Fibroblast of lung (primary cell): ENCODE data around the gene EYS. TPM values are rescaled to one million over a fixed set of nuclear protein-coding genes. Genes with fewer than 3 reads are reported as not detected.

ENCODE experiments used
- DNase-seq, 2 donors: peaks; one replicate each; pipeline versions ENCODE4 v3.0.0 to v3.0.0-alpha.2; 2010; ENCODE audit warnings: low read depth in 2 of 2
- H2AFZ ChIP-seq: 2 replicates; pipeline ENCODE4 v1.5.1; 2012; ENCODE audit warnings: low read length, control low read depth, inconsistent platforms
- H3K27ac ChIP-seq: 2 replicates; pipeline ENCODE4 v1.5.1; 2011; ENCODE audit warnings: low read length, control low read depth; ENCODE audit not compliant: insufficient read depth
- H3K27me3 ChIP-seq: 2 replicates; pipeline ENCODE4 v1.5.1; 2011; ENCODE audit warnings: mild to moderate bottlenecking, low read length; ENCODE audit not compliant: control insufficient read depth, insufficient read depth
- H3K36me3 ChIP-seq: 2 replicates; pipeline ENCODE4 v1.5.1; 2011; ENCODE audit warnings: low read length; ENCODE audit not compliant: control insufficient read depth, insufficient read depth
- H3K4me1 ChIP-seq: 2 replicates; pipeline ENCODE4 v1.5.1; 2011; ENCODE audit warnings: low read length; ENCODE audit not compliant: control insufficient read depth, insufficient read depth; ENCODE audit errors: extremely low read depth
- H3K4me2 ChIP-seq: 2 replicates; pipeline ENCODE4 v1.5.1; 2011; ENCODE audit warnings: low read length, control low read depth; ENCODE audit not compliant: insufficient read depth; ENCODE audit errors: extremely low read depth
- H3K4me3 ChIP-seq, 4 experiments: fragments of 200-600 bp in 1 of 4; sonication (generic) in 1 of 4; replicated peaks in 1 of 4; 2 replicates each; pipeline ENCODE4 v1.5.1; 2011 to 2016; ENCODE audit warnings: low read length in 4 of 4, low read depth in 3 of 4, mild to moderate bottlenecking in 3 of 4, control low read depth in 2 of 4, inconsistent platforms in 1 of 4, mixed read lengths in 1 of 4; ENCODE audit not compliant: insufficient read depth in 1 of 4; ENCODE audit errors: control extremely low read depth in 1 of 4
- H3K79me2 ChIP-seq: 2 replicates; pipeline ENCODE4 v1.5.1; 2012; ENCODE audit warnings: mild to moderate bottlenecking, low read length, inconsistent platforms; ENCODE audit not compliant: control insufficient read depth, insufficient read depth
- H3K9ac ChIP-seq: 2 replicates; pipeline ENCODE4 v1.5.1; 2011; ENCODE audit warnings: mild to moderate bottlenecking, low read length, control low read depth; ENCODE audit not compliant: insufficient read depth
- H3K9me3 ChIP-seq: 2 replicates; pipeline ENCODE4 v1.5.1; 2012; ENCODE audit warnings: low read depth, low read length; ENCODE audit not compliant: control insufficient read depth, insufficient read depth
- H4K20me1 ChIP-seq: 2 replicates; pipeline ENCODE4 v1.5.1; 2011; ENCODE audit warnings: low read length; ENCODE audit not compliant: control insufficient read depth, insufficient read depth; ENCODE audit errors: extremely low read depth
- EZH2 ChIP-seq: IDR thresholded peaks from 2 replicates; pipeline ENCODE4 v1.5.1; 2012; ENCODE audit warnings: low read length, control low read depth, mild to moderate bottlenecking; ENCODE audit errors: missing control alignments
- polyA plus RNA-seq, 2 donors: library from polyadenylated mRNA; depleted of rRNA in 1 of 2; stranded (reverse) in 1 of 2; unstranded in 1 of 2; fragments of >200 nt; gene quantifications; 2 replicates each; pipeline ENCODE4 v1.2.1, GENCODE V29; 2011 to 2012; ENCODE audit warnings: missing spikeins in 1 of 2
- total RNA-seq: library from RNA; depleted of rRNA; stranded (reverse); fragments of >200 nt; gene quantifications from 2 replicates; pipeline ENCODE4 v1.2.1, GENCODE V29; 2014
- TF ChIP-seq, protein P1 (sequence below), 2 donors: IDR thresholded peaks in 1 of 2; conservative IDR thresholded peaks in 1 of 2; 1 replicate in 1 of 2; 2 replicates in 1 of 2; pipeline ENCODE4 v1.5.1; 2011 to 2012; ENCODE audit warnings: low read length in 2 of 2, control low read depth in 1 of 2, inconsistent platforms in 1 of 2, low read depth in 1 of 2, mild to moderate bottlenecking in 1 of 2

EYS gene
- total and polyA plus RNA-seq, 2 donors (not counting 1 experiment from before 2014, with no cell fraction given): under 0.01 TPM; not detected in 1

DNA sequence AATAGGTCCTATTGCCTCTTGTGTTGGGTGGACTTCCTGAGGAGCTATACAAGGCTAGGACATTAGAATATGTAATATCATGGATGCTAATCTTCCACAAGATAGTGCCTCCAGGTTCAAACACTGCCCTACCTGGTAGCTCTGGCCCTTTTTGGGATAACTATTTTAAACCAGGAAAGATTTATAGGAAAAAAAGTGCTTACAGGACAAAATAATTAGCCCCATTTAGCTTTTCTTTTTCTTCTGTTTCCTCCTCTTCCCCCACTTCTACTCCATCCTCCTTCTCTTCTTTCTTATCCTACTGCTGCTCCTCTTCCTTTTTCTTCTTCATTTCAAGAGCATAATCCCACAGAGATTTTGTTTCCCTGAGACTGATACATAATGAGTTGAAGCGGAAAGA lies 1104.0 kb downstream of the EYS start:
- Histone ChIP-seq H3K4me1 (no peaks in the 10 kb centered on the region), H4K20me1 (no peaks in the 10 kb centered on the region), H3K9ac (no peak overlapping the region), H2AFZ (no peak overlapping the region), H3K79me2 (no peaks in the 10 kb centered on the region), H3K27ac (no peak overlapping the region), H3K4me2 (no peak overlapping the region), H3K9me3 (no peaks in the 10 kb centered on the region), H3K4me3 (no peak overlapping the region), H3K27me3 (no peaks in the 10 kb centered on the region), H3K36me3 (no peaks in the 10 kb centered on the region)
- no peak for DNase-seq
- TF ChIP-seq EZH2: no peak
- TF ChIP-seq, protein P1, sequence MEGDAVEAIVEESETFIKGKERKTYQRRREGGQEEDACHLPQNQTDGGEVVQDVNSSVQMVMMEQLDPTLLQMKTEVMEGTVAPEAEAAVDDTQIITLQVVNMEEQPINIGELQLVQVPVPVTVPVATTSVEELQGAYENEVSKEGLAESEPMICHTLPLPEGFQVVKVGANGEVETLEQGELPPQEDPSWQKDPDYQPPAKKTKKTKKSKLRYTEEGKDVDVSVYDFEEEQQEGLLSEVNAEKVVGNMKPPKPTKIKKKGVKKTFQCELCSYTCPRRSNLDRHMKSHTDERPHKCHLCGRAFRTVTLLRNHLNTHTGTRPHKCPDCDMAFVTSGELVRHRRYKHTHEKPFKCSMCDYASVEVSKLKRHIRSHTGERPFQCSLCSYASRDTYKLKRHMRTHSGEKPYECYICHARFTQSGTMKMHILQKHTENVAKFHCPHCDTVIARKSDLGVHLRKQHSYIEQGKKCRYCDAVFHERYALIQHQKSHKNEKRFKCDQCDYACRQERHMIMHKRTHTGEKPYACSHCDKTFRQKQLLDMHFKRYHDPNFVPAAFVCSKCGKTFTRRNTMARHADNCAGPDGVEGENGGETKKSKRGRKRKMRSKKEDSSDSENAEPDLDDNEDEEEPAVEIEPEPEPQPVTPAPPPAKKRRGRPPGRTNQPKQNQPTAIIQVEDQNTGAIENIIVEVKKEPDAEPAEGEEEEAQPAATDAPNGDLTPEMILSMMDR (conservative IDR thresholded peaks at IDR 0.05 in 1 of 2, IDR thresholded peaks at IDR 0.05 in 1 of 2; ENCODE audit: low read depth in 1 of 2, low read length in 2 of 2): no peak

DNA sequence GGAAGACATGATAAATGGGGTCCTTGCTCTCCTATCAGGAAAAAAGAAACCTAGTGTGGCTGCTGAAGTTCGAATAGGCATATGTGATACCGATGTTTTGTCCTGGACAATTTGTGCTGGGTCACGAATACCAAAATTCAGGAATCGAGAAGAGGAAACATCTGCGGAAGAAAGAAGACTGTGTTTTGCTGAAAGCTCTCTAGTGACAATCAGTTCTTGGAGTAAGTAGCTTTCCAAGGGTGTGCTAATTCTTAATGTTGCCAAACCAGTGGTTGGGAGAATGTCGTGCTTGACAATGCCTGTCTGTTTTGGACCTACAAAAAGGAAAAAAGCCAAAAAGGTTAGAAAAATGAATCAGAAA lies 1115.4 kb downstream of the EYS start:
- no peak overlapping the region for H2AFZ ChIP-seq
- H3K4me1 ChIP-seq: no peaks in the 10 kb centered on the region
- H3K27ac ChIP-seq: no peak overlapping the region
- no peaks in the 10 kb centered on the region for H4K20me1 ChIP-seq
- no peaks in the 10 kb centered on the region for H3K36me3 ChIP-seq
- H3K9ac ChIP-seq: no peak overlapping the region
- no peak for DNase-seq
- no peaks in the 10 kb centered on the region for H3K9me3 ChIP-seq
- H3K27me3 ChIP-seq: no peaks in the 10 kb centered on the region
- no peak overlapping the region for H3K4me2 ChIP-seq
- no peak overlapping the region for H3K4me3 ChIP-seq
- TF ChIP-seq EZH2: no peak
- TF ChIP-seq, protein P1 (conservative IDR thresholded peaks at IDR 0.05 in 1 of 2, IDR thresholded peaks at IDR 0.05 in 1 of 2; ENCODE audit: low read depth in 1 of 2, low read length in 2 of 2): no peak
- no peaks in the 10 kb centered on the region for H3K79me2 ChIP-seq

DNA sequence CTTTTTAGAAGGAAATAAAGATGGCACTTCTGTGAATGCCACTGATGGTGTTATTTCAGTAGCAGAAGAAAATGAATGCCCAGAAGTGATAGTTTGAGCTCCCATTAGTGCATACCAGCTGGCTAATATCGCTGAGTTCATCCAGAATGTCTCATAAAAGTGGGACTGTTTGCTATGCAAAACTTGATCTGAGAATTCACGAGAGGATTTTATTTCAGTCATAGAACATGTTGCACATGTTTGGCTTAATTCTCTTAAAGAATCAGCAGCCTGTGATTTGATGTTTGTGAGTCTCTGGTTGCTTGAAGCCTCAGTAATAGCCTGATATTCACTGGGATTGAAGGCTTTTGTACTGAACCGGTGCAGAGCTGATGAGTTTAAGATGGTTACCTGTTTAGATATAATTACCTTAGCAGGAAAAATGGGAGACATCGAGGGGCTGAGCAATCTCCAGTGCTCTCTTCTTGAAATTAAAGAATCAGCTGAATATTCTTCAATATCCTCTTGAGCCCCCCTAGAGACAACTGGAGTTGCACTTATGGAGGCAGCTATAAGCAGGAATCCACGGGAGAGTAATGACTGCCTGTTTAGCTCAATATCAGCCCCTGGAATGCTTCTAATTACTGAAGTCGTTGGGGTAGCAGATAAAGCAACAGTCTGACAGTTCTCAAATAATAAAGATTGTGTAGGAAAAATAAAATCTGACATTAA lies 1115.9 kb downstream of the EYS start:
- Histone ChIP-seq H3K4me3 (no peak overlapping the region), H4K20me1 (no peaks in the 10 kb centered on the region), H2AFZ (no peak overlapping the region), H3K9ac (no peak overlapping the region), H3K36me3 (no peaks in the 10 kb centered on the region), H3K27ac (no peak overlapping the region), H3K9me3 (no peaks in the 10 kb centered on the region), H3K4me1 (no peaks in the 10 kb centered on the region), H3K27me3 (no peaks in the 10 kb centered on the region), H3K4me2 (no peak overlapping the region), H3K79me2 (no peaks in the 10 kb centered on the region)
- no peak for DNase-seq
- no peak for TF ChIP-seq EZH2
- TF ChIP-seq, protein P1 (conservative IDR thresholded peaks at IDR 0.05 in 1 of 2, IDR thresholded peaks at IDR 0.05 in 1 of 2; ENCODE audit: low read depth in 1 of 2, low read length in 2 of 2): no peak
